Upper lobe of left lung (tissue), 6 donors: ENCODE measurements around the gene DGKQ. TPM values are rescaled to one million over a fixed set of nuclear protein-coding genes. Genes with fewer than 3 reads are reported as not detected.

Experiments
- ATAC-seq, 2 donors: fragments of 200-7000 bp; cut with Tn5 transposase; one replicate each; pipeline ENCODE4 v1.9.1; 2022; ENCODE audit warnings: mild to moderate bottlenecking in 2 of 2, moderate library complexity in 2 of 2; ENCODE audit not compliant: low FRiP score in 2 of 2
- DNase-seq, 2 donors: peaks; one replicate each; pipeline ENCODE4 v3.0.0-alpha.2; 2019 to 2020
- H3K27ac ChIP-seq, 4 donors: fragments of 200-600 bp; sonication (generic); one replicate each; pipeline ENCODE4 v1.5.1; 2016 to 2019
- H3K27me3 ChIP-seq, 4 donors: fragments of 200-600 bp; sonication (generic); one replicate each; pipeline ENCODE4 v1.5.1; 2017 to 2019
- H3K36me3 ChIP-seq, 4 donors: fragments of 200-600 bp; sonication (generic); one replicate each; pipeline ENCODE4 v1.5.1; 2016 to 2019
- H3K4me1 ChIP-seq, 4 donors: fragments of 200-600 bp; sonication (generic); one replicate each; pipeline ENCODE4 v1.5.1; 2018 to 2019
- H3K4me3 ChIP-seq, 4 donors: fragments of 200-600 bp; sonication (generic); one replicate each; pipeline ENCODE4 v1.5.1; 2017 to 2019; ENCODE audit warnings: mild to moderate bottlenecking in 2 of 4, moderate library complexity in 1 of 4
- H3K9me3 ChIP-seq, 4 donors: fragments of 200-600 bp; sonication (generic); one replicate each; pipeline ENCODE4 v1.5.1; 2018 to 2019
- EP300 ChIP-seq, 4 donors: sonication (generic); formaldehyde crosslinking; IDR thresholded peaks; one replicate each; pipeline ENCODE4 v1.5.1; 2017; ENCODE audit warnings: antibody characterized with exemption in 4 of 4, control low read depth in 2 of 4
- POLR2A ChIP-seq, 4 donors: fragments of 450-650 bp; IDR thresholded peaks; one replicate each; pipeline ENCODE4 v1.5.1; 2016 to 2017; ENCODE audit warnings: antibody characterized with exemption in 4 of 4, mild to moderate bottlenecking in 2 of 4
- POLR2AphosphoS5 ChIP-seq, 2 donors: sonication (generic); formaldehyde crosslinking; IDR thresholded peaks; one replicate each; pipeline ENCODE4 v1.5.1; 2017; ENCODE audit warnings: antibody characterized with exemption in 2 of 2
- WGBS, 2 donors: methylation state at CpG; one replicate each; pipeline ENCODE4 v1.1.5; 2017 to 2018; 5-methylcytosine and 5-hydroxymethylcytosine counted together
- total RNA-seq, 6 donors: library from RNA; depleted of rRNA in 4 of 6; stranded (reverse); fragments of >200 nt in 4 of 6; gene quantifications; one replicate each; pipeline versions ENCODE4 v1.1.0 to v1.2.1, GENCODE V29; 2016 to 2021
- TF ChIP-seq, protein P1 (sequence below), 6 experiments: fragments of 450-650 bp in 4 of 6; fragments of 200-600 bp in 2 of 6; sonication (generic) in 2 of 6; IDR thresholded peaks; one replicate each; pipeline ENCODE4 v1.5.1; 2016 to 2019; ENCODE audit warnings: antibody characterized with exemption in 6 of 6
- donor health status: DM: no; HTN: no; CAD: no; lungs with moderate emphysema.
- donor health status: DM: no; HTN: yes; CAD: no; lungs with severe emphysema.

Gene DGKQ
- total RNA-seq, 6 donors from 2014 or later: 10.7 to 36.7 (median 17.5) TPM

DNA sequence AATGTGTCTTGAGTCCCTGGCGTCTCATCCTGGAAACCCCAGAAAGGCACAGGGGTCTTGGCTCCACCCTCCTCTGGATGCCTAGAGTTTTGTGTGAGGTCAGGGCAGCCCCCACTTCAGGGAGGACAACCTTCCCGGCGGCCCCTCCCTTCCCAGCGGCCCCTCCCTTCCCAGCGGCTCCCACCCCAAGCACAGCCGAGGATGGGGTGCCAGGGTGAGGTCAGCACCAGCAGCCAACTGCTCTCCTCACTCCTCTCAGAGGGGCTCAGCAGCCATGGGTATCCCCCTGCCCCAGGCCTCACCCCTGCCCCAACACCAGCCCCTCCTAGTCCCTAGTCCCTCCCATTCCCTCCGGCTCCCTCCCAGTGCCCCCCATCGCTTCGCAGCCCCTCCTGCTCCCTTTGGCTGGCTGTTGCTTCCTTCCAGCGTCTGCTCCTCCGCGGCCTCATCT, 17.4 kb downstream of the DGKQ start:
- H3K27ac ChIP-seq: no peak overlapping the region
- WGBS, 2 donors: 80 to 84% methylated on average over 11 of the region's 12 CpGs
- no peaks in the 10 kb centered on the region for H3K9me3 ChIP-seq
- peak in 1 of 2 donors; percentile 36 for DNase-seq
- H3K4me3 ChIP-seq: no peak overlapping the region
- no peaks in the 10 kb centered on the region for H3K4me1 ChIP-seq
- H3K27me3 ChIP-seq: no peaks in the 10 kb centered on the region
- ATAC-seq: no peak
- peaks cover 0 to 80% (median 43%) of the 10 kb centered on the region in 4 donors for H3K36me3 ChIP-seq
- TF ChIP-seq, protein P1, sequence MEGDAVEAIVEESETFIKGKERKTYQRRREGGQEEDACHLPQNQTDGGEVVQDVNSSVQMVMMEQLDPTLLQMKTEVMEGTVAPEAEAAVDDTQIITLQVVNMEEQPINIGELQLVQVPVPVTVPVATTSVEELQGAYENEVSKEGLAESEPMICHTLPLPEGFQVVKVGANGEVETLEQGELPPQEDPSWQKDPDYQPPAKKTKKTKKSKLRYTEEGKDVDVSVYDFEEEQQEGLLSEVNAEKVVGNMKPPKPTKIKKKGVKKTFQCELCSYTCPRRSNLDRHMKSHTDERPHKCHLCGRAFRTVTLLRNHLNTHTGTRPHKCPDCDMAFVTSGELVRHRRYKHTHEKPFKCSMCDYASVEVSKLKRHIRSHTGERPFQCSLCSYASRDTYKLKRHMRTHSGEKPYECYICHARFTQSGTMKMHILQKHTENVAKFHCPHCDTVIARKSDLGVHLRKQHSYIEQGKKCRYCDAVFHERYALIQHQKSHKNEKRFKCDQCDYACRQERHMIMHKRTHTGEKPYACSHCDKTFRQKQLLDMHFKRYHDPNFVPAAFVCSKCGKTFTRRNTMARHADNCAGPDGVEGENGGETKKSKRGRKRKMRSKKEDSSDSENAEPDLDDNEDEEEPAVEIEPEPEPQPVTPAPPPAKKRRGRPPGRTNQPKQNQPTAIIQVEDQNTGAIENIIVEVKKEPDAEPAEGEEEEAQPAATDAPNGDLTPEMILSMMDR (IDR thresholded peaks at IDR 0.05): no peak
- TF ChIP-seq POLR2A (IDR thresholded peaks at IDR 0.05): no peak
- no peak for TF ChIP-seq EP300 (IDR thresholded peaks at IDR 0.05)
- no peak for TF ChIP-seq POLR2AphosphoS5 (IDR thresholded peaks at IDR 0.05)

DNA sequence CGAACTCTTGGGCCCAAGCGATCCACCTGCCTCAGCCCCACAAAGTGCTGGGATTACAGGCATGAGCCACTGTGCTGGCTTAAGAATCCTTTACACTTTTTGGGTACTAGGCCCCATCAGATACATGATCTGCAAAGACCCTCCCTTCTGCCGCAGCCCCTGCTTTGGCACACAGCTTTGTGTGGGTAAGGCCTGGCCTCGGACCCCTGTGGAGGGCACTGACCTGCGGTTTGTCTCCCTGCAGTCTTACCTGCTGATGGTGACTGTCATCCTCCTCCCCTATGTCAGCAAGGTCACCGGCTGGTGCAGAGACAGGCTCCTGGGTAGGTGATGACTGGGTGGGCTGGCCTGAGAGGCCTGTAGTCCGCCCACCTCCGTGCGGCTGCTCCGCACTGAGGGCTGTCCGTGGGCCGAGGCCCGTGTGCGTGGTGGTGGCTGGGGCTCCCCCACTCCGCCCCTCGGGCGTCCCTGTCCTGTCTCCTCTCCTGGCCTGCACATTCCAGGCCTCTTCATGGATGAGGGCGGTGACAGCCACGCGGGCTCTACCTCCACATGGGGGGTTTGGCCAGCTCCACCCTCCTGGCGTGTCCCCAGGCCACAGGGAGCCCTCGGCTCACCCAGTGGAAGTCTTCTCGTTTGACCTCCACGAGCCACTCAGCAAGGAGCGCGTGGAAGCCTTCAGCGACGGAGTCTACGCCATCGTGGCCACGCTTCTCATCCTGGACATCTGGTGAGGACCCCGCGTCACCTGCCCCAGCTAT, 18.0 kb downstream of the DGKQ start:
- no peak overlapping the region for H3K27ac ChIP-seq
- no peak overlapping the region for H3K4me3 ChIP-seq
- ATAC-seq: no peak
- H3K36me3 ChIP-seq: peaks cover 0 to 74% (median 40%) of the 10 kb centered on the region in 4 donors
- TF ChIP-seq, protein P1 (IDR thresholded peaks at IDR 0.05): no peak
- TF ChIP-seq POLR2A (IDR thresholded peaks at IDR 0.05): no peak
- TF ChIP-seq POLR2AphosphoS5 (IDR thresholded peaks at IDR 0.05): no peak
- TF ChIP-seq EP300 (IDR thresholded peaks at IDR 0.05): no peak
- H3K9me3 ChIP-seq: no peaks in the 10 kb centered on the region
- H3K4me1 ChIP-seq: no peaks in the 10 kb centered on the region
- H3K27me3 ChIP-seq: no peaks in the 10 kb centered on the region
- WGBS, 2 donors: 95 to 97% methylated on average over 27 to 32 of the region's 33 CpGs
- peak in 1 of 2 donors; percentile 69 for DNase-seq

DNA sequence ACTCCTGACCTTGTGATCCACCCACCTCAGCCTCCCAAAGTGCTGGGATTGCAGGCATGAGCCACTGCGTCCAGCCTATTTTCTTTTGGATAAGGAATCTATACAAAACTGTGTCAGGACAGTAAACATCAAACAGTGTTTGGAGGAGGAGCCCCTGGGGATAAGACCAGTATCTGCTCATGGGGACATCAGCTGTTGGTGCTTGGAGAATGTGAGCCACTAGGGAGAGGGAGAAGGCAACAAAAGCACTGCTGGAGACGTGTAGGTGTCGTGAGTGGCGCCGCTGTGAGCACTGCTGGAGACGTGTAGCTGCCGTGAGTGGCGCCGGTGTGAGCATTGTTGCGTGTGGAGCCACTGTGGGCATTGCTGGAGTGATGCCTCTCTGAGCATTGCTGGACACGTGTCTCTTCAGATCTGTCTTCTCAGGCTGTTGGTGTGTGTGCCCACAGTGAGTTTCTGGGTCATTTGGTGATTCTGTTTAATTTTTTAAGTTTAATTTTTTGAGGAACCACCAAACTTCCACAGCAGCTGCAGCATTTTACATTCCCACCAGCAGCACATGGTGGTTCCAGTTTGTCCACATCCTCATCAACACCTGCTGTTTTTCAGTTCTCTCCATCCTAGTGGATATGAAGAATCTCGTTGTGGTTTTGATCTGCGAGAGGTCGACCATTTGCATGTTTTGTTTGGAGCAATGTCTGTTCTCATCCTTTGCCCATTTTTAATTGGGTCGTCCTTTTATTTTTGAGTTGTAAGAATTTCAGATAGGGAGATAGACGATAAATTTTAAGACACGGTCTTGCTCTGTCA, 19.0 kb downstream of the DGKQ start:
- no peak for TF ChIP-seq EP300 (IDR thresholded peaks at IDR 0.05)
- TF ChIP-seq, protein P1 (IDR thresholded peaks at IDR 0.05): no peak
- TF ChIP-seq POLR2AphosphoS5 (IDR thresholded peaks at IDR 0.05): no peak
- no peaks in the 10 kb centered on the region for H3K9me3 ChIP-seq
- no peak overlapping the region for H3K27ac ChIP-seq
- H3K36me3 ChIP-seq: peaks cover 0 to 67% (median 37%) of the 10 kb centered on the region in 4 donors
- 89 to 92% methylated on average over 17 of the region's 17 CpGs for WGBS, 2 donors
- H3K4me1 ChIP-seq: no peaks in the 10 kb centered on the region
- H3K27me3 ChIP-seq: no peaks in the 10 kb centered on the region
- ATAC-seq: no peak
- DNase-seq: peak in 1 of 2 donors; percentile 11
- H3K4me3 ChIP-seq: no peak overlapping the region

DNA sequence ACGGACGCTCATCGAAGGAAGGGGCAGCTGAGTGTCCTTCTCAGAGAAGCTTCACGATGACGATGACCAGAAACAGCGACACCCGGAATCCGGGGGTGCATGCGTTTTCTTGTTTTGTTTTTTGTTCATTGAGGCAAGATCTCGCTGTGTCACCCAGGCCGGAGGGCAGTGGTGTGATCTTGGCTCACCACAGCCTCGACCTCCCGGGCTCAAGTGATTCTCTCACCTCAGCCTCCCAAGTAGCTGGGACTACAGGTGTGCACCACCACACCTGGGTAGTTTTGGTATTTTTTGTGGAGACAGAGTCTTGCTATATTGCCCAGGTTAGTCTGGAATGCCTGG, 19.8 kb downstream of the DGKQ start:
- peak in 1 of 2 donors; percentile 9 for DNase-seq
- no peaks in the 10 kb centered on the region for H3K9me3 ChIP-seq
- ATAC-seq: no peak
- peaks cover 0 to 61% (median 33%) of the 10 kb centered on the region in 4 donors for H3K36me3 ChIP-seq
- no peak overlapping the region for H3K27ac ChIP-seq
- H3K4me3 ChIP-seq: no peak overlapping the region
- no peak for TF ChIP-seq POLR2A (IDR thresholded peaks at IDR 0.05)
- TF ChIP-seq EP300 (IDR thresholded peaks at IDR 0.05): no peak
- TF ChIP-seq, protein P1 (IDR thresholded peaks at IDR 0.05): no peak
- no peak for TF ChIP-seq POLR2AphosphoS5 (IDR thresholded peaks at IDR 0.05)
- H3K4me1 ChIP-seq: no peaks in the 10 kb centered on the region
- WGBS, 2 donors: 98 to 99% methylated on average over 13 of the region's 13 CpGs
- no peaks in the 10 kb centered on the region for H3K27me3 ChIP-seq
